ENCODE results near the gene MKRN3.

MKRN3 gene

DNA sequence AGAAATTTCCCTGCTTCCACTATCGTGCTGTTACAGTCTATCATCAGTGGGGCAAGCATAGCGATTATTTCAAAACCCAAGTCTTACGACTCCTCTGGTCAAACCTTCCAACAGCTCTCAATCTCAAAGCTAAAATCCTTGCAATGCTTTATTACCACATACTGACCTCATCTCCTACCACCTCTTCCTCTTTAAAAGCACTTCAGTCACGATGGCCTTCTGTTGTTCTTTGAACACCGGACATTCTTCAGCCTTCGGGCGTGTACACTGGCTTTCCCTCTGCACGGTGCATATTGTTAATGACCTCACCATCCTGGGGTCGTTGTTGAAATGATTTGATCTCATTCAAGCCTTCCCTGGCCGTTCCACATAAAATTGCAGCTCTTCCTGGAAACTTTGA, 51.1 kb downstream of the MKRN3 start:
- H3K9me3 ChIP-seq: no peaks in the 10 kb centered on the region
- no peaks in the 10 kb centered on the region for H3K27me3 ChIP-seq
- no peak overlapping the region for H3K9ac ChIP-seq
- no peak for TF ChIP-seq Cebpa-rat (IDR thresholded peaks at IDR 0.05)
- H3K4me2 ChIP-seq: no peak overlapping the region
- H4K20me1 ChIP-seq: no peaks in the 10 kb centered on the region
- H3K27ac ChIP-seq: no peak overlapping the region
- no peak overlapping the region for H3K4me3 ChIP-seq
- no peaks in the 10 kb centered on the region for H3K36me3 ChIP-seq
- H3K4me1 ChIP-seq: no peaks in the 10 kb centered on the region
